Breast epithelium (tissue), 4 donors: ENCODE measurements around the gene CNTNAP2. TPM values are rescaled to one million over a fixed set of nuclear protein-coding genes. Genes with fewer than 3 reads are reported as not detected.
"Not testable (repeated sequence)": the region's sequence is repeated elsewhere in the genome, so short reads cannot be mapped to it uniquely, and the experiment has no call there.

Experiments
- DNase-seq, 2 donors: peaks; one replicate each; pipeline ENCODE4 v3.0.0-alpha.2; 2019; ENCODE audit warnings: low spot score in 2 of 2
- H3K27ac ChIP-seq, 2 donors: fragments of 200-600 bp; sonication (generic) in 1 of 2; one replicate each; pipeline ENCODE4 v1.5.1; 2016 to 2019; ENCODE audit warnings: mild to moderate bottlenecking in 1 of 2
- H3K27me3 ChIP-seq, 2 donors: fragments of 200-600 bp; sonication (generic) in 1 of 2; one replicate each; pipeline versions ENCODE4 v1.5.1 to v1.6.0; 2017 to 2019; ENCODE audit warnings: control low read depth in 1 of 2, mild to moderate bottlenecking in 1 of 2
- H3K36me3 ChIP-seq: fragments of 200-600 bp; one replicate; pipeline ENCODE4 v1.5.1; 2019
- H3K4me1 ChIP-seq, 2 donors: fragments of 200-600 bp; sonication (generic); one replicate each; pipeline ENCODE4 v1.5.1; 2016 to 2019; ENCODE audit warnings: control low read depth in 1 of 2
- H3K4me3 ChIP-seq, 3 donors: fragments of 200-600 bp; sonication (generic); 1 replicate in 2 of 3; 2 replicates in 1 of 3; pipeline ENCODE4 v1.5.1; 2016 to 2019; ENCODE audit warnings: mild to moderate bottlenecking in 3 of 3, moderate library complexity in 2 of 3
- H3K9me3 ChIP-seq, 2 donors: fragments of 200-600 bp; sonication (generic) in 1 of 2; one replicate each; pipeline ENCODE4 v1.5.1; 2016 to 2019; ENCODE audit warnings: control low read depth in 1 of 2
- CTCF ChIP-seq, 3 donors: fragments of 450-650 bp; IDR thresholded peaks; one replicate each; pipeline ENCODE4 v1.5.1; 2016 to 2017; ENCODE audit warnings: antibody characterized with exemption in 3 of 3, mild to moderate bottlenecking in 3 of 3, moderate library complexity in 3 of 3
- POLR2A ChIP-seq: fragments of 450-650 bp; IDR thresholded peaks from one replicate; pipeline ENCODE4 v1.6.1; 2016; ENCODE audit warnings: antibody characterized with exemption, mild to moderate bottlenecking, moderate library complexity
- POLR2AphosphoS5 ChIP-seq, 3 donors: sonication (generic); formaldehyde crosslinking; IDR thresholded peaks; one replicate each; pipeline ENCODE4 v1.6.1; 2017; ENCODE audit warnings: antibody characterized with exemption in 3 of 3
- intact Hi-C: fragments of 100-400 bp; cut with DNase I; formaldehyde crosslinking; loops from one replicate; pipeline ENCODE4 v1.15.1; 2023; ENCODE audit warnings: low total_unique reads
- total RNA-seq, 3 donors: library from RNA; depleted of rRNA; stranded (reverse); fragments of >200 nt; gene quantifications; one replicate each; pipeline ENCODE4 v1.1.0, GENCODE V29; 2016

The CNTNAP2 gene
- total RNA-seq, 3 donors from 2014 or later: 0.29 to 0.66 TPM; not detected in 1

- Histone ChIP-seq H3K4me3 (no peak overlapping the region), H3K4me1 (no peaks in the 10 kb centered on the region), H3K36me3 (no peaks in the 10 kb centered on the region), H3K27ac (no peak overlapping the region), H3K9me3 (no peaks in the 10 kb centered on the region), H3K27me3 (no peaks in the 10 kb centered on the region)
- DNase-seq: no peak
- intact Hi-C loops: no loop called here
- TF ChIP-seq POLR2A (no peak), CTCF (IDR thresholded peaks at IDR 0.05) (no peak), POLR2AphosphoS5 (IDR thresholded peaks at IDR 0.05) (no peak)
These were observed 2175.2 kb downstream of the CNTNAP2 start for GRCh38 chr7:148291799-148292198.

GRCh38 chr7:148296994-148297644, 2180.5 kb downstream of the CNTNAP2 start:
- Histone ChIP-seq H3K27me3 (no peaks in the 10 kb centered on the region), H3K27ac (no peak overlapping the region), H3K4me1 (no peaks in the 10 kb centered on the region), H3K9me3 (no peaks in the 10 kb centered on the region), H3K36me3 (no peaks in the 10 kb centered on the region), H3K4me3 (no peak overlapping the region)
- intact Hi-C loops: no loop called here
- no peak for TF ChIP-seq CTCF (IDR thresholded peaks at IDR 0.05)
- TF ChIP-seq POLR2AphosphoS5 (IDR thresholded peaks at IDR 0.05): no peak
- no peak for TF ChIP-seq POLR2A
- DNase-seq: no peak

GRCh38 chr7:148298768-148299167, 2182.2 kb downstream of the CNTNAP2 start:
- H3K36me3 ChIP-seq, H3K4me1 ChIP-seq, H3K27ac ChIP-seq, intact Hi-C loops, H3K27me3 ChIP-seq, H3K9me3 ChIP-seq, DNase-seq, H3K4me3 ChIP-seq: not testable (repeated sequence)

- Histone ChIP-seq H3K4me1 (no peaks in the 10 kb centered on the region), H3K27me3 (no peaks in the 10 kb centered on the region), H3K9me3 (no peaks in the 10 kb centered on the region), H3K4me3 (no peak overlapping the region), H3K27ac (no peak overlapping the region), H3K36me3 (no peaks in the 10 kb centered on the region)
- TF ChIP-seq CTCF (IDR thresholded peaks at IDR 0.05) (no peak), POLR2AphosphoS5 (IDR thresholded peaks at IDR 0.05) (no peak), POLR2A (no peak)
- intact Hi-C loops: no loop called here
- DNase-seq: no peak
These were observed 2183.0 kb downstream of the CNTNAP2 start for GRCh38 chr7:148299350-148300276.

GRCh38 chr7:148302436-148302835, 2185.8 kb downstream of the CNTNAP2 start:
- intact Hi-C loops, H3K4me3 ChIP-seq, H3K4me1 ChIP-seq, H3K27ac ChIP-seq, H3K27me3 ChIP-seq, H3K36me3 ChIP-seq, H3K9me3 ChIP-seq, DNase-seq: not testable (repeated sequence)
